Endothelial cell of umbilical vein (primary cell): ENCODE measurements around the gene CD99L2. TPM values are rescaled to one million over a fixed set of nuclear protein-coding genes. Genes with fewer than 3 reads are reported as not detected.

Source experiments
- BruUV-seq: library from RNA; stranded (reverse); fragments of 400-500 nt; replicated peaks from 2 replicates; lab custom pipeline; 2021; lab: Mats Ljungman, UMichigan
- CTCF ChIA-PET: fragments of 300-600, 350-600 bp; sonication (Branson Sonifier 250); formaldehyde crosslinking; loops from one replicate; lab custom pipeline; 2021; ENCODE audit warnings: antibody characterized with exemption, inconsistent platforms; lab: Charles Lee
- POLR2A ChIA-PET: fragments of 300-600, 350-600 bp; sonication (Branson Sonifier 250); formaldehyde crosslinking; loops from one replicate; lab custom pipeline; 2021; ENCODE audit warnings: antibody characterized with exemption, inconsistent platforms; lab: Charles Lee
- DNase-seq: peaks from one replicate; pipeline ENCODE4 v3.0.0-alpha.2; 2011; ENCODE audit warnings: low read depth, low spot score
- FAIRE-seq: peaks from 2 replicates; lab custom pipeline; 2011; peaks lifted over from hg19 to GRCh38; lab: Jason Lieb, UNC
- H2AFZ ChIP-seq: 2 replicates; pipeline ENCODE4 v1.6.0; 2012; ENCODE audit warnings: low read depth, low read length, control low read depth, inconsistent platforms
- H3K27ac ChIP-seq: 2 replicates; pipeline ENCODE4 v1.5.1; 2011; ENCODE audit warnings: low read depth, mild to moderate bottlenecking, control low read depth, low read length, moderate library complexity; ENCODE audit not compliant: insufficient read depth
- H3K27me3 ChIP-seq, 2 experiments: 2 replicates each; pipeline versions ENCODE4 v1.6.0 to v1.6.1; 2011; ENCODE audit warnings: low read length in 2 of 2, mixed read lengths in 1 of 2; ENCODE audit not compliant: control insufficient read depth in 2 of 2, insufficient read depth in 2 of 2
- H3K36me3 ChIP-seq, 2 experiments: 2 replicates in 1 of 2; 3 replicates in 1 of 2; pipeline ENCODE4 v1.5.1; 2011; ENCODE audit warnings: low read length in 2 of 2, mild to moderate bottlenecking in 1 of 2, moderate library complexity in 1 of 2; ENCODE audit not compliant: control insufficient read depth in 2 of 2, insufficient read depth in 2 of 2; ENCODE audit errors: extremely low read depth in 1 of 2
- H3K4me1 ChIP-seq: 3 replicates; pipeline ENCODE4 v1.5.1; 2011; ENCODE audit warnings: mild to moderate bottlenecking, low read length; ENCODE audit not compliant: control insufficient read depth, insufficient read depth; ENCODE audit errors: extremely low read depth
- H3K4me2 ChIP-seq: 2 replicates; pipeline ENCODE4 v1.6.1; 2011; ENCODE audit warnings: low read length, control low read depth, mixed read lengths; ENCODE audit not compliant: insufficient read depth
- H3K4me3 ChIP-seq, 3 experiments: fragments of 200-600 bp in 1 of 3; sonication (generic), shearing (Covaris generic) in 1 of 3; replicated peaks in 1 of 3; 2 replicates each; pipeline ENCODE4 v1.5.1; 2011 to 2016; ENCODE audit warnings: control low read depth in 3 of 3, low read length in 3 of 3, mild to moderate bottlenecking in 2 of 3, inconsistent platforms in 1 of 3, low read depth in 1 of 3, moderate library complexity in 1 of 3; ENCODE audit not compliant: insufficient read depth in 1 of 3
- H3K79me2 ChIP-seq: 2 replicates; pipeline ENCODE4 v1.6.0; 2012; ENCODE audit warnings: low read length, inconsistent platforms; ENCODE audit not compliant: control insufficient read depth, insufficient read depth
- H3K9ac ChIP-seq: replicated peaks from 2 replicates; pipeline ENCODE3; 2011; ENCODE audit warnings: low read length, control low read depth; ENCODE audit not compliant: insufficient read depth; ENCODE audit errors: extremely low read depth
- H3K9me1 ChIP-seq: replicated peaks from 3 replicates; pipeline ENCODE4 v1.6.0; 2011; ENCODE audit warnings: mild to moderate bottlenecking, low read length; ENCODE audit not compliant: control insufficient read depth, insufficient read depth; ENCODE audit errors: extremely low read depth
- H3K9me3 ChIP-seq: replicated peaks from 2 replicates; pipeline ENCODE4 v1.5.1; 2012; ENCODE audit warnings: low read length, inconsistent platforms; ENCODE audit not compliant: control insufficient read depth, insufficient read depth
- H4K20me1 ChIP-seq: replicated peaks from 2 replicates; pipeline ENCODE3; 2011; ENCODE audit warnings: mild to moderate bottlenecking, low read length; ENCODE audit not compliant: control insufficient read depth, insufficient read depth; ENCODE audit errors: extremely low read depth
- CTCF ChIP-seq, 2 donors: IDR thresholded peaks; 1 replicate in 1 of 2; 2 replicates in 1 of 2; pipeline ENCODE4 v1.5.1; 2011; ENCODE audit warnings: low read length in 2 of 2, mild to moderate bottlenecking in 2 of 2, moderate library complexity in 2 of 2, control low read depth in 1 of 2, inconsistent platforms in 1 of 2, low read depth in 1 of 2; ENCODE audit not compliant: insufficient read depth in 1 of 2; ENCODE audit errors: extremely low read depth in 1 of 2
- EZH2 ChIP-seq: IDR thresholded peaks from 2 replicates; pipeline ENCODE4 v1.6.1; 2012; ENCODE audit warnings: borderline replicate concordance, low read depth, mild to moderate bottlenecking, moderate library complexity, low read length, inconsistent platforms; ENCODE audit not compliant: severe bottlenecking
- FOS ChIP-seq: IDR thresholded peaks from 2 replicates; pipeline ENCODE4 v1.6.1; 2011; ENCODE audit warnings: mild to moderate bottlenecking, low read length, moderate library complexity, borderline replicate concordance; ENCODE audit not compliant: insufficient read depth
- GATA2 ChIP-seq: IDR thresholded peaks from 2 replicates; pipeline ENCODE4 v1.7.0; 2011; ENCODE audit warnings: low read depth, mild to moderate bottlenecking, moderate library complexity, mixed read lengths, low read length; ENCODE audit not compliant: insufficient read length, insufficient read depth
- JUN ChIP-seq: IDR thresholded peaks from 2 replicates; pipeline ENCODE4 v1.6.1; 2011; ENCODE audit warnings: borderline replicate concordance, low read depth; ENCODE audit not compliant: insufficient read length, insufficient read depth
- MAX ChIP-seq: IDR thresholded peaks from 2 replicates; pipeline ENCODE4 v1.6.1; 2011; ENCODE audit not compliant: insufficient read depth, insufficient read length
- MYC ChIP-seq: IDR thresholded peaks from one replicate; pipeline ENCODE4 v1.6.1; 2011; ENCODE audit warnings: mild to moderate bottlenecking, low read depth, low read length
- POLR2A ChIP-seq: IDR thresholded peaks from 2 replicates; pipeline ENCODE4 v1.6.1; 2012; ENCODE audit warnings: low read depth, mild to moderate bottlenecking, control low read depth, low read length
- POLR2AphosphoS5 ChIP-seq: IDR thresholded peaks from 2 replicates; pipeline ENCODE4 v1.6.1; 2012; ENCODE audit warnings: low read depth, mild to moderate bottlenecking, control low read depth, low read length, moderate library complexity; ENCODE audit not compliant: insufficient read depth
- dilution Hi-C: fragments of 300-500 bp; cut with MboI; formaldehyde crosslinking; loops from one replicate; pipeline ENCODE4 v1.15.0; 2019; ENCODE audit warnings: low sequenced_read_pairs; ENCODE audit not compliant: extremely low pct_ligation_motif_present
- intact Hi-C: fragments of 100-400 bp; cut with micrococcal nuclease; formaldehyde crosslinking; loops from one replicate; pipeline ENCODE4 v1.10.0; 2022
- polyA plus RNA-seq, 4 experiments: library from polyadenylated mRNA; depleted of rRNA in 3 of 4; stranded (reverse) in 3 of 4; unstranded in 1 of 4; fragments of >200 nt; gene quantifications; 2 replicates each; pipeline versions ENCODE4 v1.2.1 to v1.2.3, GENCODE V29; 2011 to 2012; ENCODE audit warnings: missing spikeins in 1 of 4
- total RNA-seq: library from RNA; stranded (reverse); gene quantifications from 2 replicates; pipeline ENCODE4 v1.2.3, GENCODE V29; 2021

Gene CD99L2
- total and polyA plus RNA-seq, 2 donors (not counting 3 experiments of a cell fraction or from before 2014, with no cell fraction given) = 33.2 to 43.4 TPM

GRCh38 chrX:150849486-150849885 lies 49.0 kb downstream of the CD99L2 start:
- Histone ChIP-seq H2AFZ (no peak overlapping the region), H3K27ac (no peak overlapping the region), H3K79me2 (no peaks in the 10 kb centered on the region), H3K9me3 (no peaks in the 10 kb centered on the region), H3K9ac (no peak overlapping the region), H3K4me3 (no peak overlapping the region), H3K36me3 (no peaks in the 10 kb centered on the region), H3K4me2 (no peak overlapping the region), H4K20me1 (no peaks in the 10 kb centered on the region), H3K4me1 (no peaks in the 10 kb centered on the region), H3K27me3 (no peaks in the 10 kb centered on the region), H3K9me1 (no peaks in the 10 kb centered on the region)
- BruUV-seq = no TSS peak
- FAIRE-seq (no peak), DNase-seq (no peak)
- intact Hi-C loops = no loop called here
- ChIA-PET POLR2A (no interaction called here), CTCF (no interaction called here)
- TF ChIP-seq FOS (no peak), CTCF (IDR thresholded peaks at IDR 0.05; ENCODE audit: extremely low read depth in 1 of 2, insufficient read depth in 1 of 2, low read depth in 1 of 2, low read length in 2 of 2) (no peak), GATA2 (no peak)
- dilution Hi-C loops = no loop called here

GRCh38 chrX:150848914-150849365 lies 49.5 kb downstream of the CD99L2 start:
- dilution Hi-C loops (no loop called here), intact Hi-C loops (no loop called here)
- Histone ChIP-seq H3K27me3 (no peaks in the 10 kb centered on the region), H3K79me2 (no peaks in the 10 kb centered on the region), H3K27ac (no peak overlapping the region), H2AFZ (no peak overlapping the region), H4K20me1 (no peaks in the 10 kb centered on the region), H3K4me2 (no peak overlapping the region), H3K9ac (no peak overlapping the region), H3K4me3 (no peak overlapping the region), H3K4me1 (no peaks in the 10 kb centered on the region), H3K9me1 (no peaks in the 10 kb centered on the region), H3K36me3 (no peaks in the 10 kb centered on the region), H3K9me3 (no peaks in the 10 kb centered on the region)
- DNase-seq (no peak), FAIRE-seq (no peak)
- CTCF ChIA-PET = no interaction called here
- no TSS peak for BruUV-seq
- TF ChIP-seq MAX (no peak), FOS (no peak), CTCF (IDR thresholded peaks at IDR 0.05; ENCODE audit: extremely low read depth in 1 of 2, insufficient read depth in 1 of 2, low read depth in 1 of 2, low read length in 2 of 2) (no peak), GATA2 (no peak), JUN (no peak), POLR2AphosphoS5 (no peak), POLR2A (no peak), MYC (no peak), EZH2 (no peak)
- POLR2A ChIA-PET = no interaction called here
